IPS-18c (cell line): ENCODE data around the gene CCSER1.
"Not testable (repeated sequence)": the region's sequence is repeated elsewhere in the genome, so short reads cannot be mapped to it uniquely, and the experiment has no call there.

ENCODE experiments used
- H3K4me3 ChIP-seq: 2 replicates; pipeline ENCODE4 v1.7.0; 2013; ENCODE audit warnings: low read depth, mild to moderate bottlenecking, low read length, moderate library complexity; ENCODE audit not compliant: insufficient read depth
- H3K9me3 ChIP-seq: one replicate; pipeline ENCODE4 v1.6.1; 2013; ENCODE audit warnings: mild to moderate bottlenecking, low read length, moderate library complexity; ENCODE audit not compliant: control insufficient read depth, insufficient read depth

The CCSER1 gene

GRCh38 chr4:90317785-90318184 lies 190.6 kb downstream of the CCSER1 start:
- Histone ChIP-seq H3K9me3 (no peaks in the 10 kb centered on the region), H3K4me3 (no peak overlapping the region)

- no peak overlapping the region for H3K4me3 ChIP-seq
- no peaks in the 10 kb centered on the region for H3K9me3 ChIP-seq
These were observed 191.0 kb downstream of the CCSER1 start for GRCh38 chr4:90318193-90318592.

- Histone ChIP-seq H3K4me3 (no peak overlapping the region), H3K9me3 (no peaks in the 10 kb centered on the region)
These were observed 201.4 kb downstream of the CCSER1 start for GRCh38 chr4:90328558-90328957.

- Histone ChIP-seq H3K4me3 (no peak overlapping the region), H3K9me3 (no peaks in the 10 kb centered on the region)
These were observed 203.4 kb downstream of the CCSER1 start for GRCh38 chr4:90330546-90330945.

GRCh38 chr4:90345549-90346215 lies 218.5 kb downstream of the CCSER1 start:
- H3K9me3 ChIP-seq, result no peaks in the 10 kb centered on the region
- no peak overlapping the region for H3K4me3 ChIP-seq

- no peak overlapping the region for H3K4me3 ChIP-seq
- H3K9me3 ChIP-seq, result no peaks in the 10 kb centered on the region
These were observed 222.4 kb downstream of the CCSER1 start for GRCh38 chr4:90349636-90350035.

GRCh38 chr4:90357117-90357710 lies 230.0 kb downstream of the CCSER1 start:
- H3K4me3 ChIP-seq, result no peak overlapping the region
- no peaks in the 10 kb centered on the region for H3K9me3 ChIP-seq

- H3K4me3 ChIP-seq, result no peak overlapping the region
These were observed 247.9 kb downstream of the CCSER1 start for GRCh38 chr4:90375081-90375480.

GRCh38 chr4:90393215-90393614 lies 266.0 kb downstream of the CCSER1 start:
- H3K4me3 ChIP-seq, result no peak overlapping the region

More at GRCh38 chr4:90375081-90375480, 247.9 kb downstream of the CCSER1 start:
- H3K9me3 ChIP-seq, result no peaks in the 10 kb centered on the region

GRCh38 chr4:90403781-90404180 lies 276.6 kb downstream of the CCSER1 start:
- no peak overlapping the region for H3K4me3 ChIP-seq
- peaks cover 4% of the 10 kb centered on the region for H3K9me3 ChIP-seq

More at GRCh38 chr4:90393215-90393614, 266.0 kb downstream of the CCSER1 start:
- H3K9me3 ChIP-seq, result no peaks in the 10 kb centered on the region

GRCh38 chr4:90407897-90408296 lies 280.7 kb downstream of the CCSER1 start:
- not testable (repeated sequence) for H3K4me3 ChIP-seq, H3K9me3 ChIP-seq

GRCh38 chr4:90412786-90413185 lies 285.6 kb downstream of the CCSER1 start:
- H3K4me3 ChIP-seq, H3K9me3 ChIP-seq: not testable (repeated sequence)

- no peaks in the 10 kb centered on the region for H3K9me3 ChIP-seq
- no peak overlapping the region for H3K4me3 ChIP-seq
These were observed 287.9 kb downstream of the CCSER1 start for GRCh38 chr4:90415116-90415515.

- H3K9me3 ChIP-seq, result no peaks in the 10 kb centered on the region
- H3K4me3 ChIP-seq, result no peak overlapping the region
These were observed 292.0 kb downstream of the CCSER1 start for GRCh38 chr4:90419124-90419711.

GRCh38 chr4:90421161-90421560 lies 294.0 kb downstream of the CCSER1 start:
- no peaks in the 10 kb centered on the region for H3K9me3 ChIP-seq
- H3K4me3 ChIP-seq, result no peak overlapping the region

GRCh38 chr4:90425893-90426292 lies 298.7 kb downstream of the CCSER1 start:
- Histone ChIP-seq H3K4me3 (no peak overlapping the region), H3K9me3 (no peaks in the 10 kb centered on the region)

GRCh38 chr4:90438522-90438921 lies 311.3 kb downstream of the CCSER1 start:
- no peak overlapping the region for H3K4me3 ChIP-seq
- H3K9me3 ChIP-seq, result no peaks in the 10 kb centered on the region

- H3K4me3 ChIP-seq, result no peak overlapping the region
- no peaks in the 10 kb centered on the region for H3K9me3 ChIP-seq
These were observed 314.6 kb downstream of the CCSER1 start for GRCh38 chr4:90441770-90442169.
